ENCODE results near the gene TAL2.

- TF ChIP-seq CTCF (IDR thresholded peaks at IDR 0.05), result no peak
- no peak for TF ChIP-seq POLR2A (IDR thresholded peaks at IDR 0.05)
These were observed 1.2 kb upstream of the TAL2 start for GRCh38 chr9:105661011-105661410.
